Measurements from ENCODE around the gene AMBRA1.

AMBRA1 gene

DNA sequence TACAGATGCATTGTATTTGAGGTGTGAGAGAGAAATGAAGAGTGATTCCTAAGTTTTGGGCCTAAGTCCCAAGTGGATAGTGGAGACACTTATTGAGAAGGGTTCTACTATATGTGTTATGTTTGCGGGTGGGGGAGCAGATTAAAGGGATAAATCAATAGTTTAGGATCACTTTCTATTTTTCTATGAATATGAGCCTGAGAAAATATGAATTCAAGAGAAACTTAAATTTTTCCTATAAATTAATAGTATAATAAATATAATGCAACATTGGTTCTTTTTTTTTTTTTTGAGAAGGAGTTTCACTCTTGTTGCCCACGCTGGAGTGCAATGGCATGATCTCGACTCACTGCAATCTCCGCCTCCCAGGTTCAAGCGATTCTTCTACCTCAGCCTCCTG, 31.3 kb downstream of the AMBRA1 start:
- TF ChIP-seq, protein P1, sequence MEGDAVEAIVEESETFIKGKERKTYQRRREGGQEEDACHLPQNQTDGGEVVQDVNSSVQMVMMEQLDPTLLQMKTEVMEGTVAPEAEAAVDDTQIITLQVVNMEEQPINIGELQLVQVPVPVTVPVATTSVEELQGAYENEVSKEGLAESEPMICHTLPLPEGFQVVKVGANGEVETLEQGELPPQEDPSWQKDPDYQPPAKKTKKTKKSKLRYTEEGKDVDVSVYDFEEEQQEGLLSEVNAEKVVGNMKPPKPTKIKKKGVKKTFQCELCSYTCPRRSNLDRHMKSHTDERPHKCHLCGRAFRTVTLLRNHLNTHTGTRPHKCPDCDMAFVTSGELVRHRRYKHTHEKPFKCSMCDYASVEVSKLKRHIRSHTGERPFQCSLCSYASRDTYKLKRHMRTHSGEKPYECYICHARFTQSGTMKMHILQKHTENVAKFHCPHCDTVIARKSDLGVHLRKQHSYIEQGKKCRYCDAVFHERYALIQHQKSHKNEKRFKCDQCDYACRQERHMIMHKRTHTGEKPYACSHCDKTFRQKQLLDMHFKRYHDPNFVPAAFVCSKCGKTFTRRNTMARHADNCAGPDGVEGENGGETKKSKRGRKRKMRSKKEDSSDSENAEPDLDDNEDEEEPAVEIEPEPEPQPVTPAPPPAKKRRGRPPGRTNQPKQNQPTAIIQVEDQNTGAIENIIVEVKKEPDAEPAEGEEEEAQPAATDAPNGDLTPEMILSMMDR (IDR thresholded peaks at IDR 0.05; ENCODE audit: low read depth, low read length) = no peak
- DNase-seq (ENCODE audit: extremely low read depth, low read depth) = no peak

DNA sequence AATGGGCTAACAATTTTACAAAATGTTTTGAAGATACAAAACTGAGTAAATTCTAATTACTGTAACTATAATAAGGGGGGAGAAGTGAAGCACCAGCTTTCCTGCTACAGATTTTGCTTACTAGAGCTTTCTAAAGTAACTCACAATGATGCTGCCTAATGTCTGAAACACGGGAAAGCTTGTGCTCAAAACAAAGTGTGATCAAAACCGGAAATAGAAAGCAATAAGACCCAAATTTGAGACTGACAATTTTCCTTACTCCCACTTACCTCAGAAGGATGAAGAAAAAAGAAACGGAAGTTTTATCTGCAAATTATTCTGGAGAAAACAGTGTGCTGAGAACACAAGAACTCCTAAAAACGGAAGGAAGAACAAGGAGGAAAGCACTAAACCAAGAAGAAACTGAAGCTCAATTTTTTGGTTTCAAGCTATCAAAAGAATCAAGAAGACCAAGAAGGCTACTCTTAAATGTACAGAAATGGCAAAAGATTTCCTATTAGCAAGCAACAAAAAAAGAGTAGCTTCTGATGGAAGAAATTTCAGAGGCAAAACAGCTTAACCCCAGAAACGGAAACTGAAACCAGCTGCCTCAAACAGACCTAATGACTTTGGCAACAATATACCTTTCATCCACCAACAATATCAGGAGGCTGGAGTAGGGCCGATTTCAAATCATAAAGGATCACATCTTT, 33.4 kb downstream of the AMBRA1 start:
- TF ChIP-seq, protein P1 (IDR thresholded peaks at IDR 0.05; ENCODE audit: low read depth, low read length) = no peak
- no peak for DNase-seq (ENCODE audit: extremely low read depth, low read depth)

DNA sequence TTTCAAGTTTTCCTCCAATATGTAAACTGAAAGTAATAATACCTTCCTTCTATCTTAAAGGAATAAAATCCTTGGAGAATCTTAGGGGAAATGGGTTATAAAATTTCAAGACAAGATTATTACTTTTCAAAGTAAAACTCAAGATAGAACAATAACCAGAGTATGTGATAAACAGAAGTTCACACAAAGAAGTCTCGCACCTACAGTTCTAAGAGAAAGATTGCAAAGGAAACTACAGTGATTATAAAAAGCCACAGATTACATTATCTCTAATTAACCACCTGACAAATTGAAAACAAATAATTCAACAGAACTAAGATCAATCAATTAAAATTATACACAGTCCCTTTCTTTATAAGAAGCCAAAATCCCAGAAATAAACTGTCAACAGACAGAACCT, 34.0 kb downstream of the AMBRA1 start:
- DNase-seq (ENCODE audit: extremely low read depth, low read depth) = no peak

DNA sequence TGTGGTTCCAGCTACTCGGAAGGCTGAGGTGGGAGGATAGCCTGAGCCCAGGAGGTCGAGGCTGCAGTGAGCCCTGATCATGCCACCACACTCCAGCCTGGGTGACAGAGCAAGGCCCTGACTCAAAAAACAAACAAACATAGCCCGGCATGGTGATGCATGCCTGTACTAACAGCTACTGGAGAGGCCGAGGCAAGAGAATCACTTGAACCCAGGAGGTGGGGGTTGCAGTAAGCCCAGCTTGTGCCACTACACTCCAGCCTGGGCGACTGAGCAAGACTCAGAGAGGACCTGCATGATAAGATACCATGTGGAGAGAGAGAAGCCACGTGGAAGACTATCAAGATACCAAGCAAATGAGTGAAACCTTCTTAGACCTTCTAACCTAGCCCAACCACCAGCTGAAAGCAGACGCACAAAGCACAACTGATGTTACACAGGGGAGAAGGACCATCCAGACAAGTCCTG, 36.1 kb downstream of the AMBRA1 start:
- no peak for DNase-seq (ENCODE audit: extremely low read depth, low read depth)
- TF ChIP-seq, protein P1 (IDR thresholded peaks at IDR 0.05; ENCODE audit: low read depth, low read length) = no peak

More for the DNA sequence above, 34.0 kb downstream of the AMBRA1 start:
- TF ChIP-seq, protein P1 (IDR thresholded peaks at IDR 0.05; ENCODE audit: low read depth, low read length) = no peak

DNA sequence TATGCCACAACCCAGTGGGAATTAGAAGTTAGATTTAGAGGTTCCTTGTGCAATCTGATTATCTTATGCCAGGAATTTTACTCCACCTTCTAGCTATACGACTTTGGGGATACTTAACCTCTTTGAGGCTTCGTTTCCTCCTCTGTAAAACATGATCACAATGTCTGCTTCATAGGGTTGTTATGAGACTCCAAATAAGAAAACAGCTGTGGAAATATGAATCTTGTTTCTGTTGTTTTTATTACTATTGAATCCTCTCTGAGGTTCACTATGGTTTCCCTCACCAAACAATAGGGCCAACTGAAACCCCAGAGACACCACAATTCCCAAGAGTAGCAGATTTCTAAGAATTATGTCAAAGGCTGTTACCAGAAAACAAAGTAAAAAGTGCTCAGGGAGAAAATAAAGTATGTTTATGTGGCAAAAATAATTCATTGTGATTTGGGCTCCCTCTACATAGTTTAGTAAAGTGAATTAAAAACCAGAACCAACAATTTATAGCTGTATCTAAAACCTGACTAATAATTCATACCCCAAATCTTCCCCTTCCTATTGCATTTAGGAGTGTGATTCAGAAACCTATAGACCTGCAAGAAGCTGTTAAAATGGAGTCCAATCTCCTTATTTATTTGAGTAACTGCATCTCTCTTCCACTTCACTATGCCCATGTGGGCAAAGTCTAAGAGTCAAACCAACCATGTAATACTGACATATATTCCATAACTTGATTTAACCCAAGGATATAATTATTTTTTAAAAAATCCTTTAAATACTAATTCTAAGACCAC, 38.4 kb downstream of the AMBRA1 start:
- no peak for DNase-seq (ENCODE audit: extremely low read depth, low read depth)

DNA sequence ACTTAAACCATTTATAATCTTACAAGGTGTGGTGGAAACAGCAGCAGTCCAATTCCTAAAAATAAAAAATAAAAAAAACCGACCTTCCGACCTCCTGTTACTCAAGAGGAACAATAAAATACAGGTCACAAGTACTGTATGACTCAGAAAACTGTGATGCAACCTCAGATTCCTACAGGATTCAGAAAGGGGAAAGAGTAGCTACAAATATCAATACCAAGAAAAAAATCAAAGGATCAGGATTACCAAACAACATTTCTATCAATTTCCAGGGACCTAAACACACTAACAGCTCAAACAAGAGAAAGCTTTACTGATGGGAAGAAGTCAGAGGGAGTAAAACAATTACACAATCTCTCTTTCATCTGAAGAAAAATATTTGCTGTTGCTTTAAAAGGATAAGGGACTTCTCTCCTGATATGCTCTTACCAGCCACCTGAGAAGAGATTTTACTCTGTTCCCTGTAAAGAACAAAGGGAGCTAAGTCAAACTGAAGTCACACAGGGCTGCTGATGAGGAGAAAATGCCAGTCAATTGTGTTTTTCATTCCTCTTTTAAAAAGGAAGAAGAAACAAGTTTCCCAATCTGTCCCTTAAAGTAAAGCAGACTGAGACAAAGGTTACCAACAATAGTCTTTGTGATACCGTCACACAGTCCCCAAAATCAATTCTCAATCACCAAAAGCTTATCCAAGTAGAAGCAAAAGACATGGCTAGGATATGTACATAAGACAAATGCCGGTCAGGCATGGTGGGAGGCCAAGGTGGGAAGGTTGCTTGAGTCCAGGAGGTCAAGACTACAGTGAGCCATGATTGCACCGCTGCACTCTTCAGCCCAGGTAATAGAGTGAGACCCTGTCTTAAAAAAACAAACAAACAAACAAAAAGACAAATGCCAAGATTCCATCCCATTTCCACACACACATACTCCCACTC, 39.3 kb downstream of the AMBRA1 start:
- TF ChIP-seq, protein P1 (IDR thresholded peaks at IDR 0.05; ENCODE audit: low read depth, low read length) = no peak
- DNase-seq (ENCODE audit: extremely low read depth, low read depth) = peak; percentile 38

More for the DNA sequence above, 38.4 kb downstream of the AMBRA1 start:
- TF ChIP-seq, protein P1 (IDR thresholded peaks at IDR 0.05; ENCODE audit: low read depth, low read length) = no peak

Measured in AG09319 (cell line).